HG03558 (cell line): Measurements from ENCODE around the gene STMP1.
"Not testable (repeated sequence)": the region's sequence is repeated elsewhere in the genome, so short reads cannot be mapped to it uniquely, and the experiment has no call there.

Experiments used
- ATAC-seq: cut with Tn5 transposase; IDR thresholded peaks from one replicate; pipeline ENCODE4 v1.9.1; 2021; ENCODE audit warnings: moderate number of reproducible peaks; ENCODE audit not compliant: unreplicated experiment; ENCODE audit errors: extremely low read depth

The STMP1 gene

DNA sequence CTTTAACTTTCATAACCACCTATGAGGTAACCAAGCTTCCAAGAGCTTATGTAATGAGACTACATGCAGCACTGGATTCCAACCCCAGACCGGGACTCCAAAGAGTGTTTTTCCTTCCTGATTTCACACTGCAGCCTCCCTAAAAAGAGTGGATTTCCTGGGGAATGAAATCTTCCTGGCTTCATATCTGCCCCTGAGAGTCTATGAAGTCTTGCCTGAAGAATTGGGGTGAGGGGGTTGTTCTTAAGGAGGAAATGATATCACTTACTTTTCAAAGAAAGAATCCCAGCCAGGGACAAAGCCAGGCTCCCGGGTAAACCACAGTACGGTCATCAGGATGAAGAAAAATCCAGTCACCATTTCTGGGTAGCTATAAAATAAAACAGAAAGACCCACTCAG, 29.7 kb downstream of the STMP1 start:
- no peak for ATAC-seq

DNA sequence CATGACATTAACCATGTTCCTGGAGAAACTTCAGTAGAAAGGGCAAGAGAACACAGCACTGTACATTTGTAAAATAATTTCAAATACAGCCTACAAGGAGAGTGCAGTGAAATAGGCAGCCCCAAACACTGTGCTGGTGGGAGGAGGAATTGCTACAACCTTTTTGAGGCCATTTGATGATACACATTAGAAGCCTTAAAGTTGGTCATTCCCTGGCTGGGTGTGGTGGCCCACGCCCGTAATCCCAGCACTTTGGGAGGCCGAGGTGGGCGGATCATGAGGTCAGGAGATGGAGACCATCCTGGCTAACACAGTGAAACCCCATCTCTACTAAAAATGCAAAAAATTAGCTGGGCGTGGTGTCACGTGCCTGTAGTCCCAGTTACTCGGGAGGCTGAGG, 30.3 kb downstream of the STMP1 start:
- not testable (repeated sequence) for ATAC-seq

DNA sequence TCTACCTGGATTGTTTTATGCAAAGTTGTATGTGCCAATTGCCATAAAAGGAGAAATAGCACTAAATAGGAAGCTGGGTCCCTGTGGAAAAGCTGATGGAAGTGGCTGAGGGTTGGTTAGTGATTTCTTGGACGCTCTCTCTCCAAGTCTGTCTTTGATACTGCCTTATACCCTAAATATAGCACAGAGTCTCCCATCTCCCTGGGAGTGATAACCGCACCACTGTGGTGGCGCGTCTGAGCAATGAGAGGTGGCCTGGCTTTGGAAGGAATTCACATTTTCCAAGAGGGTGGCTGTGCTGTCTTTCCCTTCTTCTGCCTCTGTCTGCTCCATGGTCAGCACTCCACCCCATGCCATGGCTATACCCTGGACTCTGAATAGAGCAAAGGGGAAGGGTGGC, 31.2 kb downstream of the STMP1 start:
- ATAC-seq, result no peak

DNA sequence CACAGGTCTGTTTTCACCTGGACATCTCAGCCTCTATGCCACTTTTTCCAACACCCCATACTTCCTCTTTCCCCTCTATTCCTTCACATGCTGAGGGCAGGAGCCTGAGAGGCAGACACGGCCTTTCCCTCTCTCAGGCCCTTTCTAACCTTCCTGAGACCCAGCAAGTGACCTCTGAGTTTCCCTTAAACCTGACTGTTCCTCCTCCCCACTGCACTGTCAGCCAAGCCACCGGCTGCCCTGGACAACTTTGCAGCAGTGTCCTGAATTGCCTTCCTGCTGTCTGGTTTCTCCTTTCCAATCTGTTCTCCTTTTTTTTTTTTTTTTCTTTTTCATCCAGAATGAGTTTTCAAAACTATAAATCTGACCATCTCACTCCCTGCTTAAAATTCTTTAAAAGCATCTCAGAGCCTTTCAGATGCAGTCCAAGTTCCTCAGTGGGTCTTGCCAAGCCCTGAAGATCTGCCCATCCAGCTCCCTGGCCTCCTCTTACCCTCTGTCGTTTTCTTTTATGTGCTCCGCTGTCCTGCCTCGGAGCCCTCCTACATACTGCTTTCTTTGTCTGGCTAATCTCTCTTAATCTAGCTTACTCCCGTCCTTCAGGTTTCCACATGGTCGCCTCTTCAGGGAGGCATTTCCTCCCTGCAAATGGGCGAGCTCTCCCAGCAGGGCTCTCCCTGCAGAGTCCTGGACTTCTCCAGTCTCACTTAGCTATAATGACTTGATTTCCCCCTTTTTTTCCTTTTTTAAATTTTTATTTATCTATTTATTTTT, 35.1 kb downstream of the STMP1 start:
- ATAC-seq, result no peak

DNA sequence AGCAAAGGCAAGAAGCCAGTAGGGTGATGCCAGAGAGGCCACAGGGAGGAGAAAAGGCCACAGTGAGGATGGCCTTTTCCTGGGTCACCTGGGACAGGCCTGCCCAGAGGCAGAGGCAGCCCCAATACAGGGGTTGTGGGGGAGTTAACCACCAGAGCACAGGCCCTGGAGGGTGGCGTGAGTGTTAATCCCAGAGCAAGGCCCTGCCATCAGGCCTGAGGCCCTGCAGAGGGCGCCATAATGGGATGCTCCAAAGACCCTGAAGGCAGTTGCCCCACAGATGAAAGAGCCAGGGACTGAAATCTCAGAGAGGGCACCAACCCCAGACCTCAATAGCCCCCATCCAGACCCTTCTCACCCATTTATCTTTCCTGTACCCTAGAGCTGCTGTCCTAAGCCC, 41.8 kb downstream of the STMP1 start:
- no peak for ATAC-seq

DNA sequence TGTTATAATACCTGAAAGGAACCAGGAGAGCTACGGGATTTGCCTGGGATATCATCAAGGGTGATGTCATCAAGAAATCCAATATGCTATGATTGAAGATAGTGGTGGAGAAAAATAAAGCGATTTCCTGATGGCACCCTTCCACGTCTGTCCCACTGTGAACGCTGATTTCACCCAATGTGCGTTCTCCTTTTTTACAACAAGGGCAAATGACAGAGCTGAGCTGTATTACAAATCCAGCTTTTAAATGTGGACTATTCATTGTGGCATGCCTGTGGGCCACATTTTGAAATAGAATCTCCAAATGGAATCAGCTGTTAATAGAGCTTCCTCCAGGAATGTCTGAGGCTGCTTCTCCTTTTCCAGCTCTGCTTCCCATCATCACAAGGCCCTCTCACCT, 42.4 kb downstream of the STMP1 start:
- ATAC-seq, result no peak

DNA sequence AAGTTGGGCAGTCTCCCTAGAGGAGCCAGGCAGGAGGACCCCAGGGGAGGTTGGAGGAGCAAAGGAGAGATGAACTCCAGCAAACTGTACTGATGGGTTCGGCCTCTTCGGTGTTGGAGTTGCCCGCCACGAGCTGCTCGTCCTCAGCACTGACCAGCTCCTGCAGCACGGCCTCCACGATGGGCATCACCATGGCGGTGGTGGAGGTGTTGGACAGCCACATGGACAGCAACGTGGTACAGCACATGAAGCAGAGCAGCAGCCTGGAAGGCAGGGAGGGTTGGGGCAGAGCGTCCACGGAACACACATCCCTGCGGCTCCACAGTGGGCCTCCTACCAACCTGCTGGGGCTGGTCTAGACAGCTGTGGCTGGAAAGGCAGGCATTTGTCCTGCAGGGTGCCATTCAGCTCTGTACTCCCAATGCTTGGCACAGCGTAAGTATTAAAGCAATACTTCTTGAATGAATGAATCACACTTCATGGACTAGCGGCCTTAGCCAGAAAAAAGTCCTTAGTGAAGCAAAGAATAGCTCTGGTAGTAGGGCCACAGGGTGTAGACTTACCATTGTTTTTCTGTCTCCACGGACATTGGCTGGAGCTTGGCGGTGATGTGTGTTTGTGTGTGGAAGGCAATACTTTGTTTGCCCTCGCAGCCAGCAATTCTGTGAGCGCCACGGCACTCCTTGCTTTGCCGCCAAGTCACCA, 43.9 kb downstream of the STMP1 start:
- no peak for ATAC-seq

DNA sequence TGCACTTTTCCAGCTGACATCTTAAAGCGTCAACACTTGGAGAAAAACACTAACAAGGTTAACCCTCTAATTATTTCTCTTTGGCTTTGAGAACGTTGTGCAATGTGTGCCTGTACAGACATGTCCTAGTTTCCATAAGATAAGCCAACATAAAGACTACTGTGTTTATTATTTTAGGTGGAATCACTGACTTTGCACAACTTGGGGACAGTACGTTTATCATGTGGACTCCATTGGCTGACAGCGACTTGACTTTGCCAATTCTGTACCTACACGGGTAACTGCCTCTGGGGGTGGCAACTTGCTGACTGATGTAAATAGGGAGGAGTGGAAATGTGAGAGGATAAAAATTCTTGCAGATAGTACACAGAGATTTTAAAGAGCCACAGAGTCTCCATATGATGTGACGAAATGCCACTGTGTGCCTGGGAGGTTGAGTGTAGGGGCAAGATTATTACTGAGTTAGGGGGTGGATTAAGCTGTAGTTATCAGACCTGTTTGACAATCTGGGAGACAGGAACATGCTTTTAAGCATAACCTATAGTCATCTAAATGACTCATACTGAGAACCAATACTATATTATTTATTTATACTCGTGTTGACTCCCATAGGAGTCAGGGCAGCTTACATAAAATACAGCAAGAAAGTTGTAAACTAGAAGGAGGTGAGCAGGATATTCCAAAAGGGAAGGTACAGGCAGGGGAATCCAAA, 44.7 kb downstream of the STMP1 start:
- ATAC-seq, result no peak

DNA sequence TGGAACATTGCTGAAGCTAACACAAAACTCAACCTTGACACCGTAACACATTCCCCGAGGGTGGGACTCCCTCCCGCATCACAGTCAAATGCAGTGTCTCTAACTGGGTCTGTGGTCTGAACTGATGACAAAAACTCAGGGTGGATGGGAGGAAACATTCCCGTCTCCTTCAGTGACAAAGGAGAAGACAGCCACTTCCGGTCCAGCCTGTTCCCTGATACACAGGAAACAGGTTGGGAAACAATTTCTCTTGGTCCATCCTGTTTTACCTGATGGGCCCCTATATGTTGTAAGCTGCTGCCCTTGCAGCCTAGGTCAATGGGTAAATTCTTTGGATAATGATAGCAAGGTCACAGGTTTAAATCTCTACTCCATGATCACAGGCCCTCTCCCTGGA, 45.3 kb downstream of the STMP1 start:
- ATAC-seq, result no peak

DNA sequence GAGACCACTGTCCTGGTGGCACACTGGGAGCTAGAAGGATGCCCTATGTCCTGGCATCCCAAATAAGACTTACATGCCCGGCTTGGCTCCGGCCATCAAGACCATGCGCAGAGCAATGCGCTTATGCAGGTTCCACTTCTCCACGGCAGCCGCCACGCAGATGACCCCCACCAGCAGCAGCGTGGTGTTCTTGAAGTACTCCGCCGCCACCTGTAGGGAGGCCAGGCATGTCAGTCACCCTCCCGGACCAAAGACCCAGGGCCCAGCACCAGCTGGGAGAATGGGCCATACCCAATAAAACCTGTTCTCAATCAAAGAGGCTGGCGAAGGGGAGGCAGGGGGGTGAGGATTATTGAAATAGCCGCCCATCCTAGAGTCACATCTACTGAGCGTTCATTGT, 45.7 kb downstream of the STMP1 start:
- ATAC-seq, result no peak

DNA sequence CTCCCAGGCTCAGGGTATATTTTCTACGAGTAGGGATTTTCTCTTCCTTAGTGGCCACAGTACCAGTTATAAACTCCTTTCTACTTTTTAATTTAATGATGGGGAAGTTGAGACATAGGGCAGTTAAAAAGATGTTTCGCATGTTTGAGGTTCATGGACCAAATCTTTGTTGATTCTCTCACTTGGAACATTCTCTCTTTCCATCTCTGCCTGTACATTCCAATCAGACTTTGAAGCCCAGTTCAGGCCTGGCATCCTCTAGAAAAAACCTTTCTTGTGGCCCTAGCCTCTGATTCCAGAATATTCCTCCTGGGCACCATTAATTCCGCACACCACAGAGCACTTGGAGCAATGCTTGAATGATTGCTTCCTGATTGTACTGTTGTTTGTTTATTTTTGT, 47.2 kb downstream of the STMP1 start:
- no peak for ATAC-seq

DNA sequence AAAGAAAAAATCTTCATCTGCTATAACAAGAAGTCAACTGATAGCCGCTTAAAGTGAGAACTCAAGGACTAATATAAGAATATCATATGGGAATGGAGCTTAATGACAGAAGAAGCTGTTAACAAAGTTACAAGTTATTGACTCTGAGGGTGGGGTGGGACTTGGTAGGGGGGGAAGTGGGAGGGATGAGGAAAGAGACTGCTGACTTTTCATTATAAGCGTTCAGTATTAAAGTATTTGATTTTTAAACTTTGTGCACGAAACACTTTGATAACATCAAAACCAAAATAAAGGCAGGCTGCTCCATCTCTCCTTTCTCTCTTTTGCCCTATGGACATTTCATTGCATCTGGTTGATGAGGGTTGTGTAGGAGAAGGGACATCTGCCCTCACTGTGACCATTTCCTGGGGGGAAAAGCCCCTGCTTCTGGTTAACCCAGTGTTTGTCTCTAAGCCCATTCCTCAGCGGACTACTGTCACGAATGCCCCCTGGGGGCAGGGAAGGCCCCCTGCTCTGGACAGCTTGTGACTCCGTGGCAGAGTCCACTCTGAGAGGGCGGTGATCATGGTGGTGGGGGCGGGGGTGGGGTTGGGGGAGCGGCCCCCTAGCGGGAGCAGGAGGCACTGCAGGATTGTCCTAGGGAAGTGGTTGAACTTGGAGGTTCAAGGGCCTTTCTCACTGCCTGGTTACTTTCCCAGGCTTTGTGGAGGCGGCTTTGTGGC, 48.3 kb downstream of the STMP1 start:
- no peak for ATAC-seq

DNA sequence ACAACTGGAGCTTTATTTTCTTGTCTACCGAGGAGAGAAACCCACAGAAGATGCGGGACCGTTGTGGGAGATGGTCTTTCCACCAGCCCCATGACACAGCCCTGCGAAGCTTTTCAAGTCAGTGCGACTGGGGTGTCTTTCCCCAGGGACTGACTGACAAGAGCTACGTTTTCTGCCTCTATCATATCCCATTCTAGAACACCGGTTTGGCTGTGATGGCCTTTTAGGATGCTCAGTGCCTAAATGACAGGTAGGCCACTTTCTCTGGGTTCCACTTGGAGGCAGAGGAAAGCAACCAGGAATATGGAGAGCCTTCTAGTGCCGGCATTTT, 48.8 kb downstream of the STMP1 start:
- no peak for ATAC-seq

DNA sequence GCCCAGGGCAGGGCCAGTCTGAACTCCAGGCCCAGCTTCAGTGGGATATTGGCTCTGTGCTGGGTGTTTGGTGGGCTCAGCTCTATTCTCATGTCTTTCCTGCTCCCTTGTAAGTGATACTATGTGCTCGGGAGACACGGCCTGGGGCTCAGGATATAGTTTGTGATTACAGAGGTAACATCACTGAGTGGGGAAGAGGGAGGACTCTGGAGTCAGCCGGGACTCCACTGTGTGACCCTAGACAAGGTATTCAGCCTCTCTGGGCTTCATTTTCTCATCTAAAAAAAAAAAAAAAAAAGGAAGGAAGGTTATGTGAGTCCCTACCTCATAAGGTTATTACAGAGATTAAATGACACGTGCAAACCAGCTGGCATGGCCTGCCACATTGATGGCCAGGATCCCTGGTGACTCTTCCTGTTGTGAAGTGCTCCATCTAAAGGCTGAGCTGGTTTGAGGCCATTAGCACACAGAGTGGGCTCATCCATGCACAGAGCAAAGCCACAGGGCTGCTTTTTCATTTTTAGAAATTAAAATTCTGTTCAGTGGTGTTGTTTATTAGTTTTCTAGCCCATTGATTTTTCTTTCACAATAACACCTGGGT, 50.0 kb downstream of the STMP1 start:
- no peak for ATAC-seq

DNA sequence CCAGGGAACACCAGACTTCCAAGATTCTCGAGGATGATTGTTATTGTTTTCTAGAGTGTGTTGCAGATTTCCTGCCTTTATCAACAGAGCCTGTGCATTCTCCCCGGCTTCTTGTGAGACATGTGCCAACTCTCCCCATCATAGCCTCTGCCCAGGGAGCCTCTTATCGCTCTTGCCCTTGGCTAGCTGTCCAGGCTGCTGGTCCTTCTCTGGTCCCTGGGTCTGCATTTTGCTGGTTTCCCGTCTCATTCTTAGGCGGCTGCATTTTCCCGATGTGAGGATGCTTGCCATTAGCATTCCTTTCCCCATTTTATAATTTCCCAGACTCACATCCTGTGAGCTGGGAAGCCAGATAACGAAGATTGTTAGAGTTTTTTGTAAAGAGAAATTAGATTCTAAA, 50.5 kb downstream of the STMP1 start:
- no peak for ATAC-seq

DNA sequence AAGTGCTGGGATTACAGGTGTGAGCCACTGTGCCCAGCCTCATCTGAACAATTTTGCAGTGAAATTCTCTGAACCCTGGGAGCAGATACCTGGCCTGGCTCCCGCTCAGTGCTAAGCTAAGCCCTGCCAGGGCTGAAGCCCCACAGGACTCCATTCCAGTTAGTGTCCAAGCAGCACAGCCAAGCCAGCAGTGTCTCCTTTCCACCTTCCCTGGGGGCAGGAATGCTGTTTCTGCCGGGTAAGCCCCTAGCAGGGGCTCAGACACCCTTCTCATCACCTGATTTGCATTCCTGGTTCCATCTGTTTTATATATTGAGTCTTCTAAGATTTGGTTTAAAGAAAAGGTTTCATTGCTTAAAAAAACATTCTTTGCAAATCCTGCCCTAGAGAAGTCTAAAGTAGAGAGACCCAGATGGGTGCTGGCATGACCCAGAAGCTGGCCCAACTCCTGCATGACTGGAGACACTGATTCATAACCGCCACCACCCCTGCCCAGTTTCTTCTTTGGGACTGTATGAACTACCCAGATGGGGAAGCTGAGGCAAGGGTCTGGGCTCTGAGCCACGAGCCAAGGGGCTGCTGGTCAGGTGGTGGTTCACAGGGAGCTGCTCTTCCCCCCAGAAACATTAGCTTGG, 51.6 kb downstream of the STMP1 start:
- ATAC-seq, result no peak

DNA sequence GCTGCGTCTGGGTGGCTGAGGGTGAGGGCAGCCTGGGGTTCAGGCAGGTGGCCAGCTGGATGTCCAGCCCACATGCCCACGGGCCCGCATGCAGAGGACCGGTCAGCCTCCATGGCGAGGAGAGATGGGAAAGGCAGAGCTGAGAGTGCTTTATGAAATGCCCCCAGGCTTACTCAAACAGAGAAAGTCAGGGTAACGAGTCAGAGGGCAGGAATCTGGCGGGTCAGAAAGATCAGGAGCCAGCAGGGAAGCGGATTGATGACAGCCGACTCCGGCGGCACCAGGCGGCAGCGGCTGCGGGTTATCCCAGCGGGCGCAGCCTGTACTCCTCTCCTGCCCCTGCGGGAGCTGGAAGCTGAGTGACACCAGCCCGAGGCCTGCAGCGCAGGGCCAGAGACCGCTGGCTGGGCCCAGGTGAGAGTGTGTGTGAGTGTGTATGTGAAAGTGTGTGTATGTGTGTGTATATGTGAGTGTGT, 52.3 kb downstream of the STMP1 start:
- ATAC-seq, result no peak

DNA sequence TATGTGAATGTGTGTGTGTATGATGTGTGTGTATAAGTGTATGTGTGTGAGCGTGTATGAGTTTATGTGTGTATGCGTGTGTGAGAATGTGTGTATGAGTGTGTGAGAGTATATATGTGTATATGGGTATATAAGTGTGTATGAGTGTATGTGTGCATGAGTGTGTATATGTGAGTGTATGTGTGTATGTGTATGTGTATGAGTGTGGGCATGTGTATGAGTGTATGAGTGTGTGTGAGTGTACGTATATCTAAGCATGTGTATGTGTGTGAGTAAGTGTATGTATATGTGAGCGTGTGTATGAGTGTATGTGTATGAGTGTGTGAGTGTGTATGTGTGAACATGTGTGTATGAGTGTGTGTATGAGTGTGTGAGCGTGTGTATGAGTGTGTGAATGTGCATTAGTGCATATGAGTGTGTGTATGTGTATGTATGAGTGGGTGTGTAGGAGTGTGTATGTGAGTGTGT, 52.8 kb downstream of the STMP1 start:
- ATAC-seq, result no peak

DNA sequence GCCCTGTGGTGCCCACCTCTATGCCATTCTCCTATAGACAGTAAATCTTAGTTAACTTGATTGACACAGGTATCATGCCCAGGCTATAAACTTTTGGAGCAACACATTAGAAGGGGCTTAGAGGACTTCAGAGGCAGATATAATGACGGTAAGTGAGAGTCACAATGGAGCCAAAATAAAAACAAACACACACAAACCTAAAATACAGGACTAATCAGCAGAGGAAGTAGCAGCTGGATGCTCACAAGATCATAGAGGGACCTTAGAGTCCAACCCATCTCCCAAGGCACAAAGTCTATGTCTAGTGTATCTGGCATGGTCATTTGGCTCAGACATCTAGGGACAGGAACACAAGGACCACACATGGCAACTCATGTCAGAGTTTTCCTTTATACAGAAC, 53.4 kb downstream of the STMP1 start:
- ATAC-seq, result no peak
